GM23338 (cell line): ENCODE results near the gene NR4A2. TPM values are rescaled to one million over a fixed set of nuclear protein-coding genes. Genes with fewer than 3 reads are reported as not detected.

ENCODE experiments used
- ATAC-seq: fragments of 200-7000 bp; cut with Tn5 transposase; 3 replicates; pipeline ENCODE4 v1.9.1; 2020
- DNase-seq: peaks from one replicate; pipeline ENCODE4 v3.0.0-alpha.2; 2015; ENCODE audit warnings: low spot score
- H2AFZ ChIP-seq: fragments of 200-600 bp; sonication (generic); 2 replicates; pipeline ENCODE4 v1.8.0; 2016; ENCODE audit warnings: antibody characterized with exemption, mild to moderate bottlenecking, moderate library complexity
- H3F3A ChIP-seq: fragments of 200-600 bp; sonication (generic); replicated peaks from 2 replicates; pipeline ENCODE4 v1.8.0; 2017; ENCODE audit warnings: antibody characterized with exemption, mixed run types, low read depth
- H3K27ac ChIP-seq: fragments of 200-600 bp; sonication (generic); 2 replicates; pipeline ENCODE4 v1.6.1; 2016; ENCODE audit warnings: low read depth
- H3K27me3 ChIP-seq: fragments of 200-600 bp; sonication (generic); 2 replicates; pipeline ENCODE4 v1.8.0; 2016; ENCODE audit warnings: mild to moderate bottlenecking, mixed run types, moderate library complexity; ENCODE audit not compliant: insufficient read depth
- H3K36me3 ChIP-seq: fragments of 200-600 bp; sonication (generic); 2 replicates; pipeline ENCODE4 v1.8.0; 2016; ENCODE audit warnings: mild to moderate bottlenecking; ENCODE audit not compliant: insufficient read depth
- H3K4me1 ChIP-seq: fragments of 200-600 bp; sonication (generic); 2 replicates; pipeline ENCODE4 v1.8.0; 2016; ENCODE audit warnings: mild to moderate bottlenecking, moderate library complexity; ENCODE audit not compliant: insufficient read depth
- H3K4me2 ChIP-seq: fragments of 200-600 bp; sonication (generic); 2 replicates; pipeline ENCODE4 v1.7.1; 2017; ENCODE audit warnings: mixed run types
- H3K4me3 ChIP-seq: fragments of 200-600 bp; sonication (generic); 2 replicates; pipeline ENCODE4 v1.6.1; 2016; ENCODE audit warnings: mixed run types
- H3K79me2 ChIP-seq: fragments of 200-600 bp; sonication (generic); replicated peaks from 2 replicates; pipeline ENCODE4 v1.8.0; 2017; ENCODE audit warnings: mild to moderate bottlenecking; ENCODE audit not compliant: insufficient read depth
- H3K9me2 ChIP-seq: fragments of 200-600 bp; sonication (generic); 2 replicates; pipeline ENCODE4 v1.8.0; 2017; ENCODE audit not compliant: insufficient read depth
- H4K20me1 ChIP-seq: fragments of 200-600 bp; sonication (generic); replicated peaks from 2 replicates; pipeline ENCODE4 v1.8.0; 2017; ENCODE audit warnings: mild to moderate bottlenecking; ENCODE audit not compliant: insufficient read depth
- H3K27ac Mint-ChIP-seq: 2 replicates; pipeline ENCODE4 v1.8.0; 2020; ENCODE audit warnings: inconsistent platforms, mild to moderate bottlenecking, moderate library complexity, mixed read lengths
- H3K27me3 Mint-ChIP-seq: 3 replicates; pipeline ENCODE4 v1.8.0; 2022; ENCODE audit warnings: low read depth, mild to moderate bottlenecking, moderate library complexity, mixed read lengths, inconsistent platforms; ENCODE audit not compliant: insufficient read depth, poor library complexity
- H3K36me3 Mint-ChIP-seq: 3 replicates; pipeline ENCODE4 v1.8.0; 2021; ENCODE audit warnings: low read depth, mild to moderate bottlenecking, inconsistent platforms, moderate library complexity, mixed read lengths
- H3K4me1 Mint-ChIP-seq: 3 replicates; pipeline ENCODE4 v1.8.0; 2020; ENCODE audit warnings: mild to moderate bottlenecking, inconsistent platforms, mixed read lengths
- H3K4me3 Mint-ChIP-seq: 3 replicates; pipeline ENCODE4 v1.8.0; 2021; ENCODE audit warnings: moderate library complexity, mild to moderate bottlenecking, inconsistent platforms, mixed read lengths
- H3K9me3 Mint-ChIP-seq: 3 replicates; pipeline ENCODE4 v1.8.0; 2020; ENCODE audit warnings: moderate library complexity, mild to moderate bottlenecking, inconsistent platforms, mixed read lengths
- CREB1 ChIP-seq: fragments of 250-450 bp; sonication (Bioruptor Pico); IDR thresholded peaks from 2 replicates; pipeline ENCODE4 v1.5.0; 2020; ENCODE audit warnings: low read depth, mild to moderate bottlenecking, moderate library complexity
- EZH2 ChIP-seq: fragments of 200-600 bp; sonication (generic); IDR thresholded peaks from one replicate; pipeline ENCODE4 v1.8.0; 2017; ENCODE audit warnings: antibody characterized with exemption, mild to moderate bottlenecking, low read depth; ENCODE audit not compliant: unreplicated experiment
- EZH2phosphoT487 ChIP-seq: fragments of 200-600 bp; sonication (generic); IDR thresholded peaks from one replicate; pipeline ENCODE4 v1.8.1; 2018; ENCODE audit warnings: antibody characterized with exemption; ENCODE audit not compliant: unreplicated experiment
- JUNB ChIP-seq: IDR thresholded peaks from one replicate; pipeline ENCODE4 v1.6.1; 2016; ENCODE audit warnings: antibody characterized with exemption; ENCODE audit not compliant: unreplicated experiment
- NANOG ChIP-seq: IDR thresholded peaks from 2 replicates; pipeline ENCODE4 v1.6.1; 2016; ENCODE audit warnings: antibody characterized with exemption, borderline replicate concordance
- POLR2AphosphoS5 ChIP-seq: IDR thresholded peaks from 2 replicates; pipeline ENCODE4 v1.6.1; 2016; ENCODE audit warnings: antibody characterized with exemption, low read depth
- STAT1 ChIP-seq: IDR thresholded peaks from one replicate; pipeline ENCODE4 v1.6.1; 2016; ENCODE audit warnings: antibody characterized with exemption; ENCODE audit not compliant: unreplicated experiment
- ZNF114 ChIP-seq: fragments of 250-450 bp; sonication (Bioruptor Pico); IDR thresholded peaks from 2 replicates; pipeline ENCODE4 v1.5.0; 2020; ENCODE audit warnings: mild to moderate bottlenecking, moderate library complexity
- ZNF331 ChIP-seq: fragments of 250-450 bp; sonication (Bioruptor Pico); IDR thresholded peaks from 2 replicates; pipeline ENCODE4 v1.5.0; 2020; ENCODE audit warnings: low read depth, mild to moderate bottlenecking, moderate library complexity
- polyA plus RNA-seq: library from polyadenylated mRNA; unstranded; fragments of >200 nt; fragmentation: Nextera tagmentation; extraction: Ambion mirVana; gene quantifications from 2 replicates; pipeline ENCODE4 v1.2.1, GENCODE V29; 2016
- total RNA-seq: library from RNA; depleted of rRNA; stranded (reverse); fragments of >200 nt; shearing (Covaris generic); gene quantifications from 2 replicates; pipeline ENCODE4 v1.2.3, GENCODE V29; 2014
- TF ChIP-seq, protein P1 (sequence below): fragments of 250-450 bp; sonication (Bioruptor Pico); IDR thresholded peaks from 2 replicates; pipeline ENCODE4 v1.5.0; 2020; ENCODE audit warnings: mild to moderate bottlenecking, moderate library complexity
- TF ChIP-seq, protein P2 (sequence below): IDR thresholded peaks from 2 replicates; pipeline ENCODE4 v1.6.1; 2016; ENCODE audit warnings: antibody characterized with exemption
- TF ChIP-seq, protein P3 (sequence below): IDR thresholded peaks from one replicate; pipeline ENCODE4 v1.6.1; 2018; ENCODE audit warnings: antibody characterized with exemption; ENCODE audit not compliant: unreplicated experiment
- TF ChIP-seq, protein P4 (sequence below), 2 experiments: fragments of 200-600 bp in 1 of 2; sonication (generic) in 1 of 2; conservative IDR thresholded peaks; 2 replicates each; pipeline versions ENCODE4 v1.5.1 to v1.6.1; 2016 to 2017; ENCODE audit warnings: antibody characterized with exemption in 2 of 2, low read depth in 2 of 2, mild to moderate bottlenecking in 2 of 2, moderate library complexity in 1 of 2

The NR4A2 gene
- total and polyA plus RNA-seq, 2 experiments from 2014 or later = 0.49 to 0.71 TPM

DNA sequence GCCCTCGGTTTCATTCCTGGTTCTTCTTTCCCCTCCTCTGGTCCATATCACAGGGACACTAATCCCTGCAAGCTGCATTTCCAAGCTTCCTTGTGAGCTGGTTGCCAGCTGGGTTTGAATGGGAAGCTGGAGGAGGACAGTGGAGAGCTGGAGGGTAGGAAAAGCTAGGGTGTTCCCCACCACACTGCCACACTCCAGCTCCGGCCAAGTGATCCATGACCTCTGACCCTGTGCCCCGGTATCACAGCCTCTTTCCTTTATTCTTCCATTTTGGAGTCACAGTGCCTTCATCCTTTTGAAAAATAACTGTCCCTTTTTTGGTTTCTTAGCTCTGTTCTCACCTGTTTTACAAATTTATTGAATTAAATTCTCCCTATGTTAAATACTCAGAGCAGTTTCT lies 13.1 kb upstream of the NR4A2 start:
- Histone ChIP-seq H3K4me1 (peaks cover 8% of the 10 kb centered on the region), H3F3A (no peaks in the 10 kb centered on the region), H3K9me2 (no peaks in the 10 kb centered on the region), H3K4me2 (no peak overlapping the region), H2AFZ (no peak overlapping the region), H3K36me3 (no peaks in the 10 kb centered on the region), H3K79me2 (no peaks in the 10 kb centered on the region), H4K20me1 (no peaks in the 10 kb centered on the region; the same call in 1 of the 2 replicates), H3K27me3 (peaks cover 32% of the 10 kb centered on the region), H3K4me3 (no peak overlapping the region), H3K27ac (no peak overlapping the region)
- Mint-ChIP-seq H3K36me3 (no peaks in the 10 kb centered on the region), H3K4me1 (peaks cover 20% of the 10 kb centered on the region; the same call in 2 of the 3 replicates), H3K4me3 (no peak overlapping the region), H3K9me3 (peaks cover 3% of the 10 kb centered on the region; the same call in 1 of the 3 replicates), H3K27me3 (peaks cover 5% of the 10 kb centered on the region), H3K27ac (no peak overlapping the region)
- ATAC-seq (no peak), DNase-seq (no peak)
- TF ChIP-seq JUNB (no peak), ZNF331 (no peak), EZH2 (no peak), EZH2phosphoT487 (no peak), CREB1 (CRISPR knock-in tag) (no peak), STAT1 (no peak), NANOG (no peak), ZNF114 (no peak), POLR2AphosphoS5 (no peak)
- TF ChIP-seq, protein P1, sequence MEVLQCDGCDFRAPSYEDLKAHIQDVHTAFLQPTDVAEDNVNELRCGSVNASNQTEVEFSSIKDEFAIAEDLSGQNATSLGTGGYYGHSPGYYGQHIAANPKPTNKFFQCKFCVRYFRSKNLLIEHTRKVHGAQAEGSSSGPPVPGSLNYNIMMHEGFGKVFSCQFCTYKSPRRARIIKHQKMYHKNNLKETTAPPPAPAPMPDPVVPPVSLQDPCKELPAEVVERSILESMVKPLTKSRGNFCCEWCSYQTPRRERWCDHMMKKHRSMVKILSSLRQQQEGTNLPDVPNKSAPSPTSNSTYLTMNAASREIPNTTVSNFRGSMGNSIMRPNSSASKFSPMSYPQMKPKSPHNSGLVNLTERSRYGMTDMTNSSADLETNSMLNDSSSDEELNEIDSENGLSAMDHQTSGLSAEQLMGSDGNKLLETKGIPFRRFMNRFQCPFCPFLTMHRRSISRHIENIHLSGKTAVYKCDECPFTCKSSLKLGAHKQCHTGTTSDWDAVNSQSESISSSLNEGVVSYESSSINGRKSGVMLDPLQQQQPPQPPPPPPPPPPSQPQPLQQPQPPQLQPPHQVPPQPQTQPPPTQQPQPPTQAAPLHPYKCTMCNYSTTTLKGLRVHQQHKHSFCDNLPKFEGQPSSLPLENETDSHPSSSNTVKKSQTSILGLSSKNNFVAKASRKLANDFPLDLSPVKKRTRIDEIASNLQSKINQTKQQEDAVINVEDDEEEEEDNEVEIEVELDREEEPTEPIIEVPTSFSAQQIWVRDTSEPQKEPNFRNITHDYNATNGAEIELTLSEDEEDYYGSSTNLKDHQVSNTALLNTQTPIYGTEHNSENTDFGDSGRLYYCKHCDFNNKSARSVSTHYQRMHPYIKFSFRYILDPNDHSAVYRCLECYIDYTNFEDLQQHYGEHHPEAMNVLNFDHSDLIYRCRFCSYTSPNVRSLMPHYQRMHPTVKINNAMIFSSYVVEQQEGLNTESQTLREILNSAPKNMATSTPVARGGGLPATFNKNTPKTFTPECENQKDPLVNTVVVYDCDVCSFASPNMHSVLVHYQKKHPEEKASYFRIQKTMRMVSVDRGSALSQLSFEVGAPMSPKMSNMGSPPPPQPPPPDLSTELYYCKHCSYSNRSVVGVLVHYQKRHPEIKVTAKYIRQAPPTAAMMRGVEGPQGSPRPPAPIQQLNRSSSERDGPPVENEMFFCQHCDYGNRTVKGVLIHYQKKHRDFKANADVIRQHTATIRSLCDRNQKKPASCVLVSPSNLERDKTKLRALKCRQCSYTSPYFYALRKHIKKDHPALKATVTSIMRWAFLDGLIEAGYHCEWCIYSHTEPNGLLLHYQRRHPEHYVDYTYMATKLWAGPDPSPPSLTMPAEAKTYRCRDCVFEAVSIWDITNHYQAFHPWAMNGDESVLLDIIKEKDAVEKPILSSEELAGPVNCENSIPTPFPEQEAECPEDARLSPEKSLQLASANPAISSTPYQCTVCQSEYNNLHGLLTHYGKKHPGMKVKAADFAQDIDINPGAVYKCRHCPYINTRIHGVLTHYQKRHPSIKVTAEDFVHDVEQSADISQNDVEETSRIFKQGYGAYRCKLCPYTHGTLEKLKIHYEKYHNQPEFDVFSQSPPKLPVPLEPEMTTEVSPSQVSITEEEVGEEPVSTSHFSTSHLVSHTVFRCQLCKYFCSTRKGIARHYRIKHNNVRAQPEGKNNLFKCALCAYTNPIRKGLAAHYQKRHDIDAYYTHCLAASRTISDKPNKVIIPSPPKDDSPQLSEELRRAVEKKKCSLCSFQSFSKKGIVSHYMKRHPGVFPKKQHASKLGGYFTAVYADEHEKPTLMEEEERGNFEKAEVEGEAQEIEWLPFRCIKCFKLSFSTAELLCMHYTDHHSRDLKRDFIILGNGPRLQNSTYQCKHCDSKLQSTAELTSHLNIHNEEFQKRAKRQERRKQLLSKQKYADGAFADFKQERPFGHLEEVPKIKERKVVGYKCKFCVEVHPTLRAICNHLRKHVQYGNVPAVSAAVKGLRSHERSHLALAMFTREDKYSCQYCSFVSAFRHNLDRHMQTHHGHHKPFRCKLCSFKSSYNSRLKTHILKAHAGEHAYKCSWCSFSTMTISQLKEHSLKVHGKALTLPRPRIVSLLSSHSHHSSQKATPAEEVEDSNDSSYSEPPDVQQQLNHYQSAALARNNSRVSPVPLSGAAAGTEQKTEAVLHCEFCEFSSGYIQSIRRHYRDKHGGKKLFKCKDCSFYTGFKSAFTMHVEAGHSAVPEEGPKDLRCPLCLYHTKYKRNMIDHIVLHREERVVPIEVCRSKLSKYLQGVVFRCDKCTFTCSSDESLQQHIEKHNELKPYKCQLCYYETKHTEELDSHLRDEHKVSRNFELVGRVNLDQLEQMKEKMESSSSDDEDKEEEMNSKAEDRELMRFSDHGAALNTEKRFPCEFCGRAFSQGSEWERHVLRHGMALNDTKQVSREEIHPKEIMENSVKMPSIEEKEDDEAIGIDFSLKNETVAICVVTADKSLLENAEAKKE (CRISPR knock-in tag) = no peak
- TF ChIP-seq, protein P2, sequence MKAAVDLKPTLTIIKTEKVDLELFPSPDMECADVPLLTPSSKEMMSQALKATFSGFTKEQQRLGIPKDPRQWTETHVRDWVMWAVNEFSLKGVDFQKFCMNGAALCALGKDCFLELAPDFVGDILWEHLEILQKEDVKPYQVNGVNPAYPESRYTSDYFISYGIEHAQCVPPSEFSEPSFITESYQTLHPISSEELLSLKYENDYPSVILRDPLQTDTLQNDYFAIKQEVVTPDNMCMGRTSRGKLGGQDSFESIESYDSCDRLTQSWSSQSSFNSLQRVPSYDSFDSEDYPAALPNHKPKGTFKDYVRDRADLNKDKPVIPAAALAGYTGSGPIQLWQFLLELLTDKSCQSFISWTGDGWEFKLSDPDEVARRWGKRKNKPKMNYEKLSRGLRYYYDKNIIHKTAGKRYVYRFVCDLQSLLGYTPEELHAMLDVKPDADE = no peak
- TF ChIP-seq, protein P3, sequence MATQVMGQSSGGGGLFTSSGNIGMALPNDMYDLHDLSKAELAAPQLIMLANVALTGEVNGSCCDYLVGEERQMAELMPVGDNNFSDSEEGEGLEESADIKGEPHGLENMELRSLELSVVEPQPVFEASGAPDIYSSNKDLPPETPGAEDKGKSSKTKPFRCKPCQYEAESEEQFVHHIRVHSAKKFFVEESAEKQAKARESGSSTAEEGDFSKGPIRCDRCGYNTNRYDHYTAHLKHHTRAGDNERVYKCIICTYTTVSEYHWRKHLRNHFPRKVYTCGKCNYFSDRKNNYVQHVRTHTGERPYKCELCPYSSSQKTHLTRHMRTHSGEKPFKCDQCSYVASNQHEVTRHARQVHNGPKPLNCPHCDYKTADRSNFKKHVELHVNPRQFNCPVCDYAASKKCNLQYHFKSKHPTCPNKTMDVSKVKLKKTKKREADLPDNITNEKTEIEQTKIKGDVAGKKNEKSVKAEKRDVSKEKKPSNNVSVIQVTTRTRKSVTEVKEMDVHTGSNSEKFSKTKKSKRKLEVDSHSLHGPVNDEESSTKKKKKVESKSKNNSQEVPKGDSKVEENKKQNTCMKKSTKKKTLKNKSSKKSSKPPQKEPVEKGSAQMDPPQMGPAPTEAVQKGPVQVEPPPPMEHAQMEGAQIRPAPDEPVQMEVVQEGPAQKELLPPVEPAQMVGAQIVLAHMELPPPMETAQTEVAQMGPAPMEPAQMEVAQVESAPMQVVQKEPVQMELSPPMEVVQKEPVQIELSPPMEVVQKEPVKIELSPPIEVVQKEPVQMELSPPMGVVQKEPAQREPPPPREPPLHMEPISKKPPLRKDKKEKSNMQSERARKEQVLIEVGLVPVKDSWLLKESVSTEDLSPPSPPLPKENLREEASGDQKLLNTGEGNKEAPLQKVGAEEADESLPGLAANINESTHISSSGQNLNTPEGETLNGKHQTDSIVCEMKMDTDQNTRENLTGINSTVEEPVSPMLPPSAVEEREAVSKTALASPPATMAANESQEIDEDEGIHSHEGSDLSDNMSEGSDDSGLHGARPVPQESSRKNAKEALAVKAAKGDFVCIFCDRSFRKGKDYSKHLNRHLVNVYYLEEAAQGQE = no peak
- TF ChIP-seq, protein P4, sequence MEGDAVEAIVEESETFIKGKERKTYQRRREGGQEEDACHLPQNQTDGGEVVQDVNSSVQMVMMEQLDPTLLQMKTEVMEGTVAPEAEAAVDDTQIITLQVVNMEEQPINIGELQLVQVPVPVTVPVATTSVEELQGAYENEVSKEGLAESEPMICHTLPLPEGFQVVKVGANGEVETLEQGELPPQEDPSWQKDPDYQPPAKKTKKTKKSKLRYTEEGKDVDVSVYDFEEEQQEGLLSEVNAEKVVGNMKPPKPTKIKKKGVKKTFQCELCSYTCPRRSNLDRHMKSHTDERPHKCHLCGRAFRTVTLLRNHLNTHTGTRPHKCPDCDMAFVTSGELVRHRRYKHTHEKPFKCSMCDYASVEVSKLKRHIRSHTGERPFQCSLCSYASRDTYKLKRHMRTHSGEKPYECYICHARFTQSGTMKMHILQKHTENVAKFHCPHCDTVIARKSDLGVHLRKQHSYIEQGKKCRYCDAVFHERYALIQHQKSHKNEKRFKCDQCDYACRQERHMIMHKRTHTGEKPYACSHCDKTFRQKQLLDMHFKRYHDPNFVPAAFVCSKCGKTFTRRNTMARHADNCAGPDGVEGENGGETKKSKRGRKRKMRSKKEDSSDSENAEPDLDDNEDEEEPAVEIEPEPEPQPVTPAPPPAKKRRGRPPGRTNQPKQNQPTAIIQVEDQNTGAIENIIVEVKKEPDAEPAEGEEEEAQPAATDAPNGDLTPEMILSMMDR (conservative IDR thresholded peaks at IDR 0.05; ENCODE audit: low read depth in 2 of 2) = no peak
